HG02885 (cell line): ENCODE results near the gene ANO3.
A peak's percentile ranks its signal among the peaks of the same experiment; 100 is the strongest.
"Not testable (repeated sequence)": the region's sequence is repeated elsewhere in the genome, so short reads cannot be mapped to it uniquely, and the experiment has no call there.

Experiments used
- ATAC-seq: cut with Tn5 transposase; IDR thresholded peaks from one replicate; pipeline ENCODE4 v1.9.1; 2021; ENCODE audit warnings: mild to moderate bottlenecking; ENCODE audit not compliant: unreplicated experiment, poor library complexity

ANO3 gene

GRCh38 chr11:26558190-26558589, 226.3 kb downstream of the ANO3 start:
- ATAC-seq, result no peak

- ATAC-seq, result no peak
Measured at GRCh38 chr11:26569646-26570045, 237.7 kb downstream of the ANO3 start.

- no peak for ATAC-seq
Measured at GRCh38 chr11:26571861-26572654, 240.1 kb downstream of the ANO3 start, which contains the start of gene MUC15. MUC15 (minus strand) TSS chr11:26572263; CDS start chr11:26567094, 5,169 bp downstream.

- no peak for ATAC-seq
Measured at GRCh38 chr11:26572770-26573402, 241.0 kb downstream of the ANO3 start.

GRCh38 chr11:26573896-26574295, 242.0 kb downstream of the ANO3 start:
- no peak for ATAC-seq

GRCh38 chr11:26575946-26576345, 244.0 kb downstream of the ANO3 start:
- ATAC-seq, result no peak

- no peak for ATAC-seq
Measured at GRCh38 chr11:26578998-26579661, 247.2 kb downstream of the ANO3 start.

GRCh38 chr11:26579683-26580082, 247.8 kb downstream of the ANO3 start:
- no peak for ATAC-seq

- ATAC-seq, result no peak
Measured at GRCh38 chr11:26580929-26581328, 249.0 kb downstream of the ANO3 start.

- ATAC-seq, result no peak
Measured at GRCh38 chr11:26583550-26583949, 251.6 kb downstream of the ANO3 start.

GRCh38 chr11:26584818-26585217, 252.9 kb downstream of the ANO3 start:
- ATAC-seq, result no peak

- no peak for ATAC-seq
Measured at GRCh38 chr11:26587073-26587472, 255.1 kb downstream of the ANO3 start.

- no peak for ATAC-seq
Measured at GRCh38 chr11:26593691-26594090, 261.8 kb downstream of the ANO3 start.

- not testable (repeated sequence) for ATAC-seq
Measured at GRCh38 chr11:26595207-26595865, 263.4 kb downstream of the ANO3 start.

- not testable (repeated sequence) for ATAC-seq
Measured at GRCh38 chr11:26597049-26597689, 265.2 kb downstream of the ANO3 start.

GRCh38 chr11:26597899-26598298, 266.0 kb downstream of the ANO3 start:
- ATAC-seq, result no peak

- no peak for ATAC-seq
Measured at GRCh38 chr11:26599425-26599824, 267.5 kb downstream of the ANO3 start.

GRCh38 chr11:26599876-26600434, 268.0 kb downstream of the ANO3 start:
- no peak for ATAC-seq

- peak; percentile 65 for ATAC-seq
Measured at GRCh38 chr11:26607725-26608506, 276.0 kb downstream of the ANO3 start.
